HEK293T (cell line): ENCODE measurements around the gene IL1RAPL1.

Experiments used
- ELF4 ChIP-seq: fragments of 450-650 bp; IDR thresholded peaks from 2 replicates; pipeline ENCODE4 v1.6.1; 2017; ENCODE audit warnings: antibody characterized with exemption
- FOXA1 ChIP-seq: fragments of 450-650 bp; IDR thresholded peaks from 2 replicates; pipeline ENCODE4 v1.6.1; 2016; ENCODE audit warnings: mild to moderate bottlenecking
- FOXK2 ChIP-seq: fragments of 450-650 bp; IDR thresholded peaks from 2 replicates; pipeline ENCODE4 v1.6.1; 2016; ENCODE audit warnings: mild to moderate bottlenecking
- FOXM1 ChIP-seq: fragments of 450-650 bp; IDR thresholded peaks from 2 replicates; pipeline ENCODE4 v1.6.1; 2017; ENCODE audit warnings: mild to moderate bottlenecking, borderline replicate concordance
- HDGF ChIP-seq: fragments of 450-650 bp; IDR thresholded peaks from 2 replicates; pipeline ENCODE4 v1.6.1; 2017; ENCODE audit warnings: antibody characterized with exemption, borderline replicate concordance
- SP1 ChIP-seq: fragments of 450-650 bp; IDR thresholded peaks from 2 replicates; pipeline ENCODE4 v1.6.1; 2017
- SUZ12 ChIP-seq: fragments of 450-650 bp; IDR thresholded peaks from 2 replicates; pipeline ENCODE4 v1.6.1; 2016; ENCODE audit warnings: mild to moderate bottlenecking
- TF ChIP-seq, protein P1 (sequence below): fragments of 450-650 bp; IDR thresholded peaks from 2 replicates; pipeline ENCODE4 v1.6.1; 2016

DNA sequence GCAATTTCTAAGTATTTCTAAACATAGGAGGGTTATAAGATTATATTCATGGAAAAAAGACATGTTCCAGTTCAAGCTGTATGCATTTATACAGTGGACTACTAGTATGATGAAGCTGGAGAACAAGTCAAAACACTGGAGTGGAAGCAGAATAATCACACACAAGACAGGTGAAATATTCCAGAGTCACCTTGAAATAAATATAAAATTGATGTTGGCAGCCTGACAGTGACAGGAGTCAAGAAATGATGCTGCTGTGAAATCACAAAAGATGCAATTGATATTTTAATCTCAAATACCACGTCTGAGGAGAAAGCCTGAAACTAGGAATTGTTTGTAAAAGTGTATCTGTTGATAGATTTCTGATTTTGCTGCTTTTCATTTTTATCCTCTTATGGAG lies 667.3 kb downstream of the IL1RAPL1 start:
- TF ChIP-seq HDGF (no peak), FOXK2 (no peak), SUZ12 (no peak), FOXA1 (no peak), FOXM1 (no peak), SP1 (no peak), ELF4 (no peak)
- TF ChIP-seq, protein P1, sequence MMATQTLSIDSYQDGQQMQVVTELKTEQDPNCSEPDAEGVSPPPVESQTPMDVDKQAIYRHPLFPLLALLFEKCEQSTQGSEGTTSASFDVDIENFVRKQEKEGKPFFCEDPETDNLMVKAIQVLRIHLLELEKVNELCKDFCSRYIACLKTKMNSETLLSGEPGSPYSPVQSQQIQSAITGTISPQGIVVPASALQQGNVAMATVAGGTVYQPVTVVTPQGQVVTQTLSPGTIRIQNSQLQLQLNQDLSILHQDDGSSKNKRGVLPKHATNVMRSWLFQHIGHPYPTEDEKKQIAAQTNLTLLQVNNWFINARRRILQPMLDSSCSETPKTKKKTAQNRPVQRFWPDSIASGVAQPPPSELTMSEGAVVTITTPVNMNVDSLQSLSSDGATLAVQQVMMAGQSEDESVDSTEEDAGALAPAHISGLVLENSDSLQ = no peak
